HepG2 (cell line): ENCODE results near the gene TOX2. TPM values are rescaled to one million over a fixed set of nuclear protein-coding genes. Genes with fewer than 3 reads are reported as not detected.

Experiments used
- ATAC-seq: fragments of 200-7000 bp; cut with Tn5 transposase; 3 replicates; pipeline ENCODE4 v1.9.1; 2020; ENCODE audit warnings: mild to moderate bottlenecking, moderate library complexity
- BruUV-seq: library from RNA; stranded (reverse); fragments of 400-500 nt; replicated peaks from 2 replicates; lab custom pipeline; 2021; lab: Mats Ljungman, UMichigan
- CTCF ChIA-PET: fragments of 300-600 bp; formaldehyde crosslinking; extraction: SDS; loops from one replicate; lab custom pipeline; 2021; ENCODE audit warnings: low total read pairs, inconsistent platforms, low intra/inter-chr PET ratio; lab: Yijun Ruan, JAX
- POLR2A ChIA-PET: fragments of 350-600 bp; sonication (Branson Sonifier 250); formaldehyde crosslinking; loops from one replicate; lab custom pipeline; 2020; ENCODE audit warnings: antibody characterized with exemption, inconsistent platforms; lab: Yijun Ruan, JAX
- DNase-seq: peaks from one replicate; pipeline ENCODE4 v3.0.0-alpha.2; 2015; ENCODE audit warnings: low spot score
- FAIRE-seq: peaks from 3 replicates; lab custom pipeline; 2011; peaks lifted over from hg19 to GRCh38; lab: Jason Lieb, UNC
- H2AFZ ChIP-seq: one replicate; pipeline ENCODE4 v1.6.1; 2011; ENCODE audit warnings: low read length, inconsistent platforms
- H3K27ac ChIP-seq: fragments of 300-600 bp; 3 replicates; pipeline ENCODE4 v1.8.0; 2011; ENCODE audit warnings: mixed run types, mild to moderate bottlenecking, mixed read lengths, low read length, inconsistent platforms; ENCODE audit not compliant: insufficient read depth; ENCODE audit errors: extremely low read length
- H3K27me3 ChIP-seq, 2 experiments: fragments of 200-600 bp in 1 of 2; 2 replicates in 1 of 2; 3 replicates in 1 of 2; pipeline versions ENCODE4 v1.6.0 to v1.8.0; 2011; ENCODE audit warnings: low read length in 2 of 2, mild to moderate bottlenecking in 2 of 2, moderate library complexity in 2 of 2, inconsistent platforms in 1 of 2; ENCODE audit not compliant: insufficient read depth in 2 of 2, control insufficient read depth in 1 of 2
- H3K36me3 ChIP-seq, 2 experiments: fragments of 200-600 bp in 1 of 2; replicated peaks in 1 of 2; 2 replicates in 1 of 2; 3 replicates in 1 of 2; pipeline versions ENCODE4 v1.5.1 to v1.8.0; 2011; ENCODE audit warnings: low read length in 2 of 2, inconsistent platforms in 1 of 2; ENCODE audit not compliant: insufficient read depth in 2 of 2, control insufficient read depth in 1 of 2
- H3K4me1 ChIP-seq: 2 replicates; pipeline ENCODE4 v1.5.1; 2012; ENCODE audit warnings: low read length, inconsistent platforms; ENCODE audit not compliant: insufficient read depth
- H3K4me2 ChIP-seq: 2 replicates; pipeline ENCODE4 v1.6.0; 2011; ENCODE audit warnings: low read depth, low read length, inconsistent platforms
- H3K4me3 ChIP-seq, 3 experiments: fragments of 200-600 bp in 1 of 3; sonication (generic), shearing (Covaris generic) in 1 of 3; replicated peaks in 1 of 3; 2 replicates each; pipeline ENCODE4 v1.5.1; 2011 to 2016; ENCODE audit warnings: low read length in 3 of 3, inconsistent platforms in 2 of 3, low read depth in 2 of 3, mild to moderate bottlenecking in 2 of 3, control low read depth in 1 of 3, mixed read lengths in 1 of 3; ENCODE audit not compliant: insufficient read depth in 1 of 3
- H3K79me2 ChIP-seq: one replicate; pipeline ENCODE4 v1.6.1; 2011; ENCODE audit warnings: low read length, inconsistent platforms; ENCODE audit not compliant: insufficient read depth
- H3K9ac ChIP-seq: 2 replicates; pipeline ENCODE4 v1.6.0; 2011; ENCODE audit warnings: mild to moderate bottlenecking, low read depth, low read length, inconsistent platforms; ENCODE audit not compliant: insufficient read depth
- H3K9me3 ChIP-seq: 2 replicates; pipeline ENCODE4 v1.5.1; 2012; ENCODE audit warnings: mild to moderate bottlenecking, low read length
- H4K20me1 ChIP-seq: 2 replicates; pipeline ENCODE4 v1.6.0; 2011; ENCODE audit warnings: inconsistent platforms, mild to moderate bottlenecking, low read length, moderate library complexity; ENCODE audit not compliant: insufficient read depth
- ATF7-NPFF ChIP-seq: sonication (generic); formaldehyde crosslinking; IDR thresholded peaks from 2 replicates; pipeline ENCODE4 v1.8.1; 2023; ENCODE audit warnings: mild to moderate bottlenecking, low read depth, missing genetic modification reagents, moderate library complexity
- BORCS8-MEF2B ChIP-seq: sonication (generic); formaldehyde crosslinking; IDR thresholded peaks from 2 replicates; pipeline ENCODE4 v1.8.0; 2022; ENCODE audit warnings: mild to moderate bottlenecking, missing genetic modification reagents
- FOXA1 ChIP-seq, 2 experiments: fragments of 450-650 bp in 1 of 2; sonication (generic) in 1 of 2; formaldehyde crosslinking in 1 of 2; IDR thresholded peaks; 2 replicates each; pipeline versions ENCODE4 v1.4.0 to v1.6.1; 2016 to 2020; ENCODE audit warnings: missing genetic modification reagents in 1 of 2
- HNRNPUL1 ChIP-seq: fragments of 200-400 bp; formaldehyde crosslinking; IDR thresholded peaks from 2 replicates; pipeline ENCODE4 v1.6.1; 2017; ENCODE audit warnings: low read depth, mild to moderate bottlenecking, low read length, moderate library complexity
- MAFG ChIP-seq: sonication (generic); formaldehyde crosslinking; IDR thresholded peaks from 2 replicates; pipeline ENCODE4 v1.5.1; 2020; ENCODE audit warnings: mild to moderate bottlenecking, missing genetic modification reagents
- MIER3 ChIP-seq: IDR thresholded peaks from 2 replicates; pipeline ENCODE4 v1.6.1; 2016; ENCODE audit warnings: missing compliant biosample characterization, borderline replicate concordance
- RCOR2 ChIP-seq: IDR thresholded peaks from 2 replicates; pipeline ENCODE4 v1.6.1; 2016; ENCODE audit warnings: missing biosample characterization, missing genetic modification reagents
- SRY ChIP-seq: sonication (generic); formaldehyde crosslinking; IDR thresholded peaks from 2 replicates; pipeline ENCODE4 v1.8.0; 2022; ENCODE audit warnings: mild to moderate bottlenecking, missing genetic modification reagents
- TAF1 ChIP-seq: sonication (generic); formaldehyde crosslinking; IDR thresholded peaks from 2 replicates; pipeline ENCODE4 v1.4.0; 2020; ENCODE audit warnings: missing genetic modification reagents
- ZFP41 ChIP-seq: sonication (generic); formaldehyde crosslinking; IDR thresholded peaks from 2 replicates; pipeline ENCODE4 v1.4.0; 2020; ENCODE audit warnings: mild to moderate bottlenecking, missing genetic modification reagents, borderline replicate concordance
- ZNF12 ChIP-seq: sonication (generic); formaldehyde crosslinking; IDR thresholded peaks from 2 replicates; pipeline ENCODE4 v1.5.0; 2020; ENCODE audit warnings: missing genetic modification reagents
- WGBS: methylation state at CpG from one replicate; pipeline ENCODE4 v1.1.6; 2017; ENCODE audit warnings: low lambda C conversion rate; 5-methylcytosine and 5-hydroxymethylcytosine counted together
- in situ Hi-C: cut with HindIII; loops from 2 replicates; pipeline ENCODE4 v1.10.0; 2017; ENCODE audit warnings: low pct_unique_long_range_greater_than_20kb; ENCODE audit not compliant: extremely low pct_ligation_motif_present
- intact Hi-C: fragments of 100-400 bp; cut with micrococcal nuclease; formaldehyde crosslinking; loops from one replicate; pipeline ENCODE4 v1.10.0; 2022; ENCODE audit not compliant: unreplicated experiment
- polyA plus RNA-seq, 8 experiments: library from polyadenylated mRNA; depleted of rRNA in 3 of 8; stranded (reverse) in 7 of 8; unstranded in 1 of 8; fragments of >200 nt; fragmentation: Illumina TruSeq in 4 of 8; extraction: Trizol in 4 of 8; gene quantifications; 2 replicates each; pipeline versions ENCODE4 v1.2.1 to v1.2.3, GENCODE V29; 2011 to 2016; ENCODE audit warnings: low read depth in 4 of 8, missing spikeins in 1 of 8, mixed read lengths in 1 of 8; ENCODE audit not compliant: insufficient read depth in 1 of 8
- total RNA-seq, 5 experiments: library from RNA; depleted of rRNA; stranded (reverse); fragments of >200 nt; fragmentation: Illumina TruSeq; extraction: Trizol; gene quantifications; 2 replicates each; pipeline ENCODE4 v1.2.3, GENCODE V29; 2016; ENCODE audit warnings: low read depth in 1 of 5
- TF ChIP-seq, protein P1 (sequence below): IDR thresholded peaks from 2 replicates; pipeline ENCODE4 v1.6.1; 2018; ENCODE audit warnings: missing genetic modification reagents
- TF ChIP-seq, protein P2 (sequence below): sonication (generic); formaldehyde crosslinking; IDR thresholded peaks from 2 replicates; pipeline ENCODE4 v1.4.0; 2020; ENCODE audit warnings: missing genetic modification reagents, mild to moderate bottlenecking, borderline replicate concordance
- TF ChIP-seq, protein P3 (sequence below): sonication (generic); formaldehyde crosslinking; IDR thresholded peaks from 2 replicates; pipeline ENCODE4 v1.9.0; 2022; ENCODE audit warnings: low read depth, missing genetic modification reagents

Gene TOX2
- total and polyA plus RNA-seq, 2 of the 13 experiments (the other 11 are each of a cell fraction or from before 2014, with no cell fraction given) = not detected

DNA sequence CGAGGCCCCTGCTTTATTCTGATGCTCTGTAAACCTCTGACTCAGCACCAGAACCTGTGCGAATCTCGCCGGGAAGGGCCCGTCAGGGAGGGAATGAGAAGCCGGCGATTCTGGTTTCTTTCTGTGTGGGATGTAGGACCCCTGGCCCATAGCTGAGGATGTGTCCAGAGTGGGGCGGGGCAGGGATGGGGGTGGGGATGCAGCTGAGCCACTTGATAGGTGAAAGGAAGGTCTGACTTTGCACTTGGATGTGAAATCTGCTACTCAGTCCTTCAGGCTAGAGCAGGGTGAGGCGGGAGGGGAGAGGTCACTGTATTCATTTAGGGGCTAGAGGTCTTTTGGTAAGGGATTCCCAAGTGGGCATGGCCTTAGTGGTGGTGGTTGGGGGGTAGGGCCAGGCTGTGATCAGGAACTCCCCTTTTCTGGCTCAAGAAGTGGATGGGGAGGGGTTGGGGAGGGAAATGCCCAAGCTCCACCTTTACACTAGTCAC is 2.3 kb downstream of the TOX2 start:
- Histone ChIP-seq H3K9ac (no peak overlapping the region), H3K4me1 (no peaks in the 10 kb centered on the region), H3K4me2 (no peak overlapping the region), H4K20me1 (no peaks in the 10 kb centered on the region), H3K27me3 (peaks cover 5 to 37% of the 10 kb centered on the region in 2 experiments; a peak in 4 of 5 replicates), H2AFZ (no peak overlapping the region)
- no peak for FAIRE-seq
- TF ChIP-seq, protein P1, sequence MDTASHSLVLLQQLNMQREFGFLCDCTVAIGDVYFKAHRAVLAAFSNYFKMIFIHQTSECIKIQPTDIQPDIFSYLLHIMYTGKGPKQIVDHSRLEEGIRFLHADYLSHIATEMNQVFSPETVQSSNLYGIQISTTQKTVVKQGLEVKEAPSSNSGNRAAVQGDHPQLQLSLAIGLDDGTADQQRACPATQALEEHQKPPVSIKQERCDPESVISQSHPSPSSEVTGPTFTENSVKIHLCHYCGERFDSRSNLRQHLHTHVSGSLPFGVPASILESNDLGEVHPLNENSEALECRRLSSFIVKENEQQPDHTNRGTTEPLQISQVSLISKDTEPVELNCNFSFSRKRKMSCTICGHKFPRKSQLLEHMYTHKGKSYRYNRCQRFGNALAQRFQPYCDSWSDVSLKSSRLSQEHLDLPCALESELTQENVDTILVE (CRISPR knock-in tag) = no peak
- TF ChIP-seq FOXA1 (IDR thresholded peaks at IDR 0.05) = no peak
- no peak for TF ChIP-seq FOXA1 (CRISPR knock-in tag; IDR thresholded peaks at IDR 0.05)
- TF ChIP-seq ZNF12 (CRISPR knock-in tag) = no peak
- TF ChIP-seq SRY (CRISPR knock-in tag) = no peak
- no peak for TF ChIP-seq ATF7-NPFF (CRISPR knock-in tag)
- no peak for TF ChIP-seq MIER3 (CRISPR knock-in tag)
- TF ChIP-seq, protein P2, sequence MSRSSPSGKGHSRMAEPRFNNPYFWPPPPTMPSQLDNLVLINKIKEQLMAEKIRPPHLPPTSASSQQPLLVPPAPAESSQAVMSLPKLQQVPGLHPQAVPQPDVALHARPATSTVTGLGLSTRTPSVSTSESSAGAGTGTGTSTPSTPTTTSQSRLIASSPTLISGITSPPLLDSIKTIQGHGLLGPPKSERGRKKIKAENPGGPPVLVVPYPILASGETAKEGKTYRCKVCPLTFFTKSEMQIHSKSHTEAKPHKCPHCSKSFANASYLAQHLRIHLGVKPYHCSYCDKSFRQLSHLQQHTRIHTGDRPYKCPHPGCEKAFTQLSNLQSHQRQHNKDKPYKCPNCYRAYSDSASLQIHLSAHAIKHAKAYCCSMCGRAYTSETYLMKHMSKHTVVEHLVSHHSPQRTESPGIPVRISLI (CRISPR knock-in tag) = no peak
- no peak for TF ChIP-seq HNRNPUL1
- no peak for TF ChIP-seq BORCS8-MEF2B (CRISPR knock-in tag)
- no peak for TF ChIP-seq ZFP41
- TF ChIP-seq MAFG = no peak
- TF ChIP-seq TAF1 (CRISPR knock-in tag) = no peak
- TF ChIP-seq, protein P3, sequence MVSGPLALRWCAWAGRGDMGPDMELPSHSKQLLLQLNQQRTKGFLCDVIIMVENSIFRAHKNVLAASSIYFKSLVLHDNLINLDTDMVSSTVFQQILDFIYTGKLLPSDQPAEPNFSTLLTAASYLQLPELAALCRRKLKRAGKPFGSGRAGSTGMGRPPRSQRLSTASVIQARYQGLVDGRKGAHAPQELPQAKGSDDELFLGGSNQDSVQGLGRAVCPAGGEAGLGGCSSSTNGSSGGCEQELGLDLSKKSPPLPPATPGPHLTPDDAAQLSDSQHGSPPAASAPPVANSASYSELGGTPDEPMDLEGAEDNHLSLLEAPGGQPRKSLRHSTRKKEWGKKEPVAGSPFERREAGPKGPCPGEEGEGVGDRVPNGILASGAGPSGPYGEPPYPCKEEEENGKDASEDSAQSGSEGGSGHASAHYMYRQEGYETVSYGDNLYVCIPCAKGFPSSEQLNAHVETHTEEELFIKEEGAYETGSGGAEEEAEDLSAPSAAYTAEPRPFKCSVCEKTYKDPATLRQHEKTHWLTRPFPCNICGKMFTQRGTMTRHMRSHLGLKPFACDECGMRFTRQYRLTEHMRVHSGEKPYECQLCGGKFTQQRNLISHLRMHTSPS (CRISPR knock-in tag) = no peak
- TF ChIP-seq RCOR2 = no peak
- TF ChIP-seq, all 625 proteins: peak for 0
- Histone ChIP-seq H3K4me3 (no peak overlapping the region), H3K36me3 (no peaks in the 10 kb centered on the region), H3K79me2 (no peaks in the 10 kb centered on the region), H3K9me3 (peaks cover 18% of the 10 kb centered on the region), H3K27ac (no peak overlapping the region)
- BruUV-seq = no TSS peak
- WGBS = 3% methylated on average over 9 of the region's 9 CpGs
- in situ Hi-C loops (no loop called here), intact Hi-C loops (no loop called here)
- DNase-seq (no peak), ATAC-seq (no peak; the same call in 2 of the 3 replicates)
- ChIA-PET POLR2A (no interaction called here), CTCF (no interaction called here)
